Endothelial cell of umbilical vein (primary cell): ENCODE results near the gene C20orf144.

Experiments
- CTCF ChIP-seq, 2 donors: IDR thresholded peaks; 1 replicate in 1 of 2; 2 replicates in 1 of 2; pipeline ENCODE4 v1.5.1; 2011; ENCODE audit warnings: low read length in 2 of 2, mild to moderate bottlenecking in 2 of 2, moderate library complexity in 2 of 2, control low read depth in 1 of 2, inconsistent platforms in 1 of 2, low read depth in 1 of 2; ENCODE audit not compliant: insufficient read depth in 1 of 2; ENCODE audit errors: extremely low read depth in 1 of 2
- MYC ChIP-seq: IDR thresholded peaks from one replicate; pipeline ENCODE4 v1.6.1; 2011; ENCODE audit warnings: mild to moderate bottlenecking, low read depth, low read length
- POLR2A ChIP-seq: IDR thresholded peaks from 2 replicates; pipeline ENCODE4 v1.6.1; 2012; ENCODE audit warnings: low read depth, mild to moderate bottlenecking, control low read depth, low read length
- POLR2AphosphoS5 ChIP-seq: IDR thresholded peaks from 2 replicates; pipeline ENCODE4 v1.6.1; 2012; ENCODE audit warnings: low read depth, mild to moderate bottlenecking, control low read depth, low read length, moderate library complexity; ENCODE audit not compliant: insufficient read depth

- TF ChIP-seq POLR2A (no peak), CTCF (IDR thresholded peaks at IDR 0.05; ENCODE audit: extremely low read depth in 1 of 2, insufficient read depth in 1 of 2, low read depth in 1 of 2, low read length in 2 of 2) (no peak), POLR2AphosphoS5 (no peak), MYC (no peak)
Measured at GRCh38 chr20:33653900-33654596, 8.1 kb upstream of the C20orf144 start.
